Measurements from ENCODE around the gene CDC40.
"Not testable (repeated sequence)": the region's sequence is repeated elsewhere in the genome, so short reads cannot be mapped to it uniquely, and the experiment has no call there.

Gene CDC40

GRCh38 chr6:110201151-110201884, 21.1 kb downstream of the CDC40 start:
- DNase-seq, result peak in 1 of 2 experiments; percentile 36

- no peak for DNase-seq
Observed at GRCh38 chr6:110207652-110208051, 27.4 kb downstream of the CDC40 start.

- DNase-seq, result no peak
Observed at GRCh38 chr6:110211753-110212152, 31.5 kb downstream of the CDC40 start.

GRCh38 chr6:110214338-110214737, 34.1 kb downstream of the CDC40 start:
- no peak for DNase-seq

GRCh38 chr6:110216140-110216539, 35.9 kb downstream of the CDC40 start:
- DNase-seq, result no peak

- no peak for DNase-seq
Observed at GRCh38 chr6:110217266-110217665, 37.0 kb downstream of the CDC40 start.

- DNase-seq, result no peak
Observed at GRCh38 chr6:110221738-110222137, 41.5 kb downstream of the CDC40 start.

- DNase-seq, result no peak
Observed at GRCh38 chr6:110226261-110226660, 46.0 kb downstream of the CDC40 start.

- peak in 1 of 2 experiments; percentile 63 for DNase-seq
Observed at GRCh38 chr6:110232450-110232849, 52.2 kb downstream of the CDC40 start.

GRCh38 chr6:110233770-110234374, 53.6 kb downstream of the CDC40 start:
- DNase-seq, result no peak

DNA sequence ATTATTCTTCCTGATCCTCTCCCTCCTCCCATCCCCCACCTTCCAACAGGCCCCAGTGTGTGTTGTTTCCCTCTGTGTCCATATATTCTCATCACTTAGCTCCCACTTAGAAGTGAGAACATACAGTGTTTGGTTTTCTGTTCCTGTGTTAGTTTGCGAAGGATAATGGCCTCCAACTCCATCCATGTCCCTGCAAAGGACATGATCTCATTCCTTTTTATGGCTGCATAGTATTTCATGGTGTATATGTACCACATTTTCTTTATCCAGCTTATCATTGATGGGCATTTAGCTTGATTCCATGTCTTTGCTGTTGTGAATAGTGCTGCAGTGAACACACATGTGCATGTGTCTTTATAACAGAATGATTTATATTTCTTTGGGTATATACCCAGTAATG, 55.8 kb downstream of the CDC40 start:
- not testable (repeated sequence) for DNase-seq

DNA sequence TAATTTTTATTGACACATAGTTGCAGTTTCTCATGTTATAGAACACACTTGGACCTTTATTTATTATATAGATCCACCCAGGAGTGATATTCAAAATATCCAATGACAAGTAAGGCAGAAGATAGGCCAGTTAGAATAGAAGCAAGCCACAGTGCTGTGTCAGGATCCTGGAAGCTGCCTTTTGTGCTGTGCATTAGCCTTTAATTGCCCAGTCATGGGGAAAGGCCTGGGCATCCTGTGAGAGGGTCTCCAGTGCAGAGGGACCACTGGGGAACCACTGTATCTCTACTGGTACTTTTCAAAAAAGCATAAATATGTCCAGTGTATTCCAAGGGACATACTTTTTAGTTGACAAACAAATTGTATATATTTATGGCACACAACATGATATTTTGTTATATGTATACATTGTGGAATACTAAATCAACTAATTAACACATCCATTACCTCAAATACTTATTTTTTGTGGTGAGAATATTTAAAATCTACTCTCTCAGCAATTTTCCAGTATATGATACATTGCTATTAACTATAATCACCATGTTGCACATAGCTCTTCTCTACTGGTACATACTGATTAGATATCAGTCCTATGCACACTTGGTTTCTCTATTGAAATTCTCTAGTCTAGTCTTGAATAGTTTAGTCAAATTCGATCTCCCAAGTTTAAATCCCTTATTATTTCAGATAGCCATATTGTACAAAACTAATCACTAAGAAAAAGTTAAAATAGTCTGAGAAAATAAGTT, 59.5 kb downstream of the CDC40 start:
- no peak for DNase-seq

DNA sequence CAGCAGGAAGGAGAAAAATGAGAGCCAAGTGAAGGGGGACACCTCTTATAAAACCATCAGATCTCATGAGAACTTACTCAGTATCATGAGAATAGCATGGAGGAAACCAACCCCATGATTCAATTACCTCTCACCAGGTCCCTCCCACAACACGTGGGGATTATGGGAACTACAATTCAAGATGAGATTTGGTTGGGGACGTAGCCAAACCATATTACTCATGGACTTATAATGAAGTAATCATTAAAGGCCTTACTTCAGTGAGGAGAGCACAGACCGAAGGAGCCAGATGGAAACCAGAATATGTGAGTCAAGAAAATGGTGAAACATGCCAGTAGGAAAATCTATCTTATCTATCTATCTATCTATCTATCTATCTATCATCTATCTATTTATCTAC, 64.4 kb downstream of the CDC40 start:
- not testable (repeated sequence) for DNase-seq

DNA sequence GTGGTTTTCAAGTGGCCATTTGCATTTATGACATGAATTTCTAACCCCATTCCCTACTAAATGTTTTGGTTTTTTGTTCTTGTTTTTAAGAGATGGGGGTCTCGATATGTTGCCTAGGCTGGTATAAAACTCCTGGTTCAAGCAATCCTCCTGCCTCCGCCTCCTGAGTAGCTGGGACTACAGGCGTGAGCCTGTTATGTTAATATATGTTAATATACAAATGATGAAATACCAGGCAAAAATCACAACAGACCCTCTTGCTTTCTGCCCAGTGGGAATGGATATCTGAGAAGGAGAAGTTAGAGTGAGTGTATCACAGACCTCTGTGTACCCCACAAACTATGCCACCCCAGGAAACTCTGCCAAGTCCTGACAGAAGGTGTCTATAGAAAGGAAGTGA, 66.2 kb downstream of the CDC40 start:
- no peak for DNase-seq

GRCh38 chr6:110246900-110247546, 66.8 kb downstream of the CDC40 start:
- no peak for DNase-seq

DNA sequence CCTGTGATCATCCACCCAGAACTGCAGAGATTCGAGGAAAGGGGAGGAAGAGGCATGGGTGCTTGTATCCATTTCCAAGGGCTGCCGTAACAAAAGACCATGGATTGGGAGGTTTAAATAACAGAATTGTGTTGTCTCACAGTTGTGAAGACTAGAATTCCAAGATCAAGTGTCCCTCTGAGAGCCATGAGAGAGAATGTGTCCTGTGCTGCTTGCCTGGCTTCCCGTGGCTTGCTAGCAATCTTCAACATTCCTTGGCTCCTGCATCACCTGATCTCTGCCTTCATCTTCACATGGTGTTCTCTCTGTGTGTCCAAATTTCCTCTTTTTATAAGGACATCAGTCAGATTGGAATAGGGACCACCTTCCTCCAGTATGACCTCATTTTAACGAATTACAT, 69.8 kb downstream of the CDC40 start:
- peak in 1 of 2 experiments; percentile 68 for DNase-seq

DNA sequence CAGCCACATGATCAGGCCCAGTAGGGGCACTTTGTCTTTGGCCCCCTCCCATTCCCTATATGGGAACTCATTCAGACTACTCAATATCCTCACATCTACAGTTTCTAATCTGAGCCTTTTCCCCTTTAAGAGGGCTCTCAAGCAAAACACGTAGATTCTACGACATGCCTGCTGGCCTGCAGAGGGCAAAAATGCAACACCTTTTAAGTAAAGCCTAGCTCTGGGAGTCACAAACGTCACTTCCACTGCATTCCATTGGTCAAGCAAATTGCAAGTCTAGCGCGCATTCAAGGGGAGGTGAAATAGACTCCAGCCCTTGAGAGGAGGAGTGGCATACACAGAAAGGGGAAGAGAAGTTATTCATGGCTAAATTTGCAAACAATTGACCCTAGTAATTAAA, 70.6 kb downstream of the CDC40 start:
- DNase-seq, result peak in 1 of 2 experiments; percentile 6

GRCh38 chr6:110255211-110255750, 75.1 kb downstream of the CDC40 start:
- DNase-seq, result no peak

- DNase-seq, result no peak
Observed at GRCh38 chr6:110256366-110256765, 76.1 kb downstream of the CDC40 start.

GRCh38 chr6:110265273-110265672, 85.0 kb downstream of the CDC40 start:
- DNase-seq, result no peak

GRCh38 chr6:110266996-110267395, 86.8 kb downstream of the CDC40 start:
- DNase-seq, result no peak

GRCh38 chr6:110269623-110270022, 89.4 kb downstream of the CDC40 start:
- DNase-seq, result no peak

- no peak for DNase-seq
Observed at GRCh38 chr6:110270165-110270564, 89.9 kb downstream of the CDC40 start.

Data from NCI-H524 (cell line).